Left forelimb (tissue), 1 donor: ENCODE measurements around the gene RNF144B.
"Not testable (repeated sequence)": the region's sequence is repeated elsewhere in the genome, so short reads cannot be mapped to it uniquely, and the experiment has no call there.

ENCODE experiments used
- DNase-seq: peaks from one replicate; pipeline ENCODE4 v3.0.0-alpha.2; 2018; ENCODE audit warnings: low spot score

Gene RNF144B

GRCh38 chr6:18409602-18410001 lies 22.5 kb downstream of the RNF144B start:
- DNase-seq, result not testable (repeated sequence)

- no peak for DNase-seq
These were observed 23.3 kb downstream of the RNF144B start for GRCh38 chr6:18410412-18410811.

GRCh38 chr6:18412068-18412467 lies 24.9 kb downstream of the RNF144B start:
- no peak for DNase-seq

- DNase-seq, result no peak
These were observed 25.5 kb downstream of the RNF144B start for GRCh38 chr6:18412644-18413043.

GRCh38 chr6:18413381-18413780 lies 26.2 kb downstream of the RNF144B start:
- DNase-seq, result no peak

- DNase-seq, result no peak
These were observed 27.0 kb downstream of the RNF144B start for GRCh38 chr6:18414116-18414515.

GRCh38 chr6:18415207-18415606 lies 28.1 kb downstream of the RNF144B start:
- no peak for DNase-seq

GRCh38 chr6:18415671-18416340 lies 28.7 kb downstream of the RNF144B start:
- no peak for DNase-seq

GRCh38 chr6:18416341-18416679 lies 29.2 kb downstream of the RNF144B start:
- DNase-seq, result no peak

- DNase-seq, result no peak
These were observed 33.2 kb downstream of the RNF144B start for GRCh38 chr6:18420328-18420727.

GRCh38 chr6:18422136-18422535 lies 35.0 kb downstream of the RNF144B start:
- no peak for DNase-seq

- no peak for DNase-seq
These were observed 36.3 kb downstream of the RNF144B start for GRCh38 chr6:18423426-18423825.

GRCh38 chr6:18424201-18424600 lies 37.1 kb downstream of the RNF144B start:
- no peak for DNase-seq

- DNase-seq, result no peak
These were observed 38.1 kb downstream of the RNF144B start for GRCh38 chr6:18425218-18425617.

- DNase-seq, result no peak
These were observed 40.1 kb downstream of the RNF144B start for GRCh38 chr6:18427296-18427695.

- DNase-seq, result no peak
These were observed 42.6 kb downstream of the RNF144B start for GRCh38 chr6:18429655-18430297.

GRCh38 chr6:18431581-18431980 lies 44.4 kb downstream of the RNF144B start:
- DNase-seq, result no peak

- no peak for DNase-seq
These were observed 45.0 kb downstream of the RNF144B start for GRCh38 chr6:18432180-18432579.

GRCh38 chr6:18432619-18433018 lies 45.5 kb downstream of the RNF144B start:
- DNase-seq, result no peak

GRCh38 chr6:18433059-18433458 lies 45.9 kb downstream of the RNF144B start:
- DNase-seq, result no peak

- DNase-seq, result no peak
These were observed 49.2 kb downstream of the RNF144B start for GRCh38 chr6:18436341-18436740.

GRCh38 chr6:18439581-18439980 lies 52.4 kb downstream of the RNF144B start:
- DNase-seq, result no peak

GRCh38 chr6:18441251-18441979 lies 54.3 kb downstream of the RNF144B start:
- DNase-seq, result no peak
